Measurements from ENCODE around the gene MLLT11. TPM values are rescaled to one million over a fixed set of nuclear protein-coding genes. Genes with fewer than 3 reads are reported as not detected.

MLLT11 gene
- total RNA-seq, 6 experiments from 2014 or later = 0.24 to 0.56 (median 0.40) TPM

- Histone ChIP-seq H3K4me3 (no peak overlapping the region), H3K27ac (no peak overlapping the region), H3K36me3 (no peaks in the 10 kb centered on the region), H3K4me1 (peaks cover 0 to 23% (median 9%) of the 10 kb centered on the region in 4 donors), H3K27me3 (no peaks in the 10 kb centered on the region), H3K9me3 (no peaks in the 10 kb centered on the region)
- TF ChIP-seq POLR2A (IDR thresholded peaks at IDR 0.05) = no peak
- TF ChIP-seq, protein P1, sequence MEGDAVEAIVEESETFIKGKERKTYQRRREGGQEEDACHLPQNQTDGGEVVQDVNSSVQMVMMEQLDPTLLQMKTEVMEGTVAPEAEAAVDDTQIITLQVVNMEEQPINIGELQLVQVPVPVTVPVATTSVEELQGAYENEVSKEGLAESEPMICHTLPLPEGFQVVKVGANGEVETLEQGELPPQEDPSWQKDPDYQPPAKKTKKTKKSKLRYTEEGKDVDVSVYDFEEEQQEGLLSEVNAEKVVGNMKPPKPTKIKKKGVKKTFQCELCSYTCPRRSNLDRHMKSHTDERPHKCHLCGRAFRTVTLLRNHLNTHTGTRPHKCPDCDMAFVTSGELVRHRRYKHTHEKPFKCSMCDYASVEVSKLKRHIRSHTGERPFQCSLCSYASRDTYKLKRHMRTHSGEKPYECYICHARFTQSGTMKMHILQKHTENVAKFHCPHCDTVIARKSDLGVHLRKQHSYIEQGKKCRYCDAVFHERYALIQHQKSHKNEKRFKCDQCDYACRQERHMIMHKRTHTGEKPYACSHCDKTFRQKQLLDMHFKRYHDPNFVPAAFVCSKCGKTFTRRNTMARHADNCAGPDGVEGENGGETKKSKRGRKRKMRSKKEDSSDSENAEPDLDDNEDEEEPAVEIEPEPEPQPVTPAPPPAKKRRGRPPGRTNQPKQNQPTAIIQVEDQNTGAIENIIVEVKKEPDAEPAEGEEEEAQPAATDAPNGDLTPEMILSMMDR (IDR thresholded peaks at IDR 0.05) = no peak
- 25% methylated on average over 2 of the region's 2 CpGs for WGBS (ENCODE audit: insufficient coverage, low coverage, low lambda C conversion rate, missing lambda C conversion rate)
- ATAC-seq (no peak), DNase-seq (no peak)
- intact Hi-C loops (cut with DNase I) = no loop called here
Measured at GRCh38 chr1:151061704-151062103, 1.5 kb downstream of the MLLT11 start.

- H3K27me3 ChIP-seq = no peaks in the 10 kb centered on the region
- H3K36me3 ChIP-seq = no peaks in the 10 kb centered on the region
- ATAC-seq (peak in 1 of 4 donors; percentile 51), DNase-seq (peak in 1 of 3 donors; percentile 44)
- H3K9me3 ChIP-seq = no peaks in the 10 kb centered on the region
- WGBS (ENCODE audit: insufficient coverage, low coverage, low lambda C conversion rate, missing lambda C conversion rate) = 22% methylated on average over 3 of the region's 3 CpGs
- TF ChIP-seq, protein P1 (IDR thresholded peaks at IDR 0.05) = no peak
- no peak for TF ChIP-seq POLR2A (IDR thresholded peaks at IDR 0.05)
- intact Hi-C loops (cut with DNase I) = no loop called here
- H3K4me3 ChIP-seq = no peak overlapping the region
- H3K4me1 ChIP-seq = peaks cover 0 to 23% (median 6%) of the 10 kb centered on the region in 4 donors
- H3K27ac ChIP-seq = no peak overlapping the region
Measured at GRCh38 chr1:151062741-151063371, 2.7 kb downstream of the MLLT11 start.

DNA sequence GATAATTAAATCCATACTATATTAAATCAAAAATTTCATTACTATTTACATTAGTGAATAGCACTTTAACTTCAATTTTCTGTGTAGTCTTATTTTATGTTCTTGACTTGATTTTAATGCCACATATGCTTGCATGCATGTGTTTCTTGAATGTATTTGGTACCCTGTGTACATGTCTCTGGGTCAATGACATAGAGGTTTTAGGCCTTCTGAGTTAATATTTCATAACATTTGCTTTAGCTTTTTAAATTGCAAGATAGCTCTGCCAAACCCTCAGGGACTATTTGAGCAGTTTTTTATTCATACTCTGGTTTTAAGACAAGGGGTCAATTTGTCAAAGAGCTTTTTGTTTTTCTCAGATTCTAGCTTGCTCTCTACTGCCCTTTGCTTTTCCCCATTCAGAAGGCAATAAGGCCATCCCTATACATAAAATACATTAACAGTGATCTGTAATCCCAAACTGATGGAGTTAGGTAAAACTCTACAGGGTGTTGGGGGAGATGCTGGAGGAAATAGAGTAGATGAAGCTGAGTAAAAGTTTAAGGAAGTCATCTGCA is 5.0 kb downstream of the MLLT11 start:
- ATAC-seq (peak; percentile 51 to 66 (median 64)), DNase-seq (no peak)
- Histone ChIP-seq H3K27me3 (no peaks in the 10 kb centered on the region), H3K4me3 (no peak overlapping the region), H3K27ac (peak overlapping the region in 1 of 3 donors; percentile 27), H3K36me3 (no peaks in the 10 kb centered on the region), H3K9me3 (no peaks in the 10 kb centered on the region), H3K4me1 (peaks cover 0 to 18% (median 6%) of the 10 kb centered on the region in 4 donors)
- intact Hi-C loops (cut with DNase I) = no loop called here
- TF ChIP-seq POLR2A (IDR thresholded peaks at IDR 0.05) = no peak
- TF ChIP-seq, protein P1 (IDR thresholded peaks at IDR 0.05) = no peak

- intact Hi-C loops (cut with DNase I) = no loop called here
- TF ChIP-seq POLR2A (IDR thresholded peaks at IDR 0.05) = no peak
- TF ChIP-seq, protein P1 (IDR thresholded peaks at IDR 0.05) = no peak
- no peaks in the 10 kb centered on the region for H3K9me3 ChIP-seq
- DNase-seq (no peak), ATAC-seq (no peak)
- no peaks in the 10 kb centered on the region for H3K27me3 ChIP-seq
- H3K4me1 ChIP-seq = peaks cover 0 to 23% (median 9%) of the 10 kb centered on the region in 4 donors
- 90% methylated on average over 4 of the region's 4 CpGs for WGBS (ENCODE audit: insufficient coverage, low coverage, low lambda C conversion rate, missing lambda C conversion rate)
- H3K36me3 ChIP-seq = no peaks in the 10 kb centered on the region
- H3K27ac ChIP-seq = no peak overlapping the region
- H3K4me3 ChIP-seq = no peak overlapping the region
Measured at GRCh38 chr1:151067185-151067584, 7.0 kb downstream of the MLLT11 start.

Data from right lobe of liver (tissue), 6 donors.